Fibroblast of lung (primary cell): Measurements from ENCODE around the gene HOXD4.

Experiments used
- EZH2 ChIP-seq: IDR thresholded peaks from 2 replicates; pipeline ENCODE4 v1.5.1; 2012; ENCODE audit warnings: low read length, control low read depth, mild to moderate bottlenecking; ENCODE audit errors: missing control alignments
- TF ChIP-seq, protein P1 (sequence below), 2 donors: IDR thresholded peaks in 1 of 2; conservative IDR thresholded peaks in 1 of 2; 1 replicate in 1 of 2; 2 replicates in 1 of 2; pipeline ENCODE4 v1.5.1; 2011 to 2012; ENCODE audit warnings: low read length in 2 of 2, control low read depth in 1 of 2, inconsistent platforms in 1 of 2, low read depth in 1 of 2, mild to moderate bottlenecking in 1 of 2

DNA sequence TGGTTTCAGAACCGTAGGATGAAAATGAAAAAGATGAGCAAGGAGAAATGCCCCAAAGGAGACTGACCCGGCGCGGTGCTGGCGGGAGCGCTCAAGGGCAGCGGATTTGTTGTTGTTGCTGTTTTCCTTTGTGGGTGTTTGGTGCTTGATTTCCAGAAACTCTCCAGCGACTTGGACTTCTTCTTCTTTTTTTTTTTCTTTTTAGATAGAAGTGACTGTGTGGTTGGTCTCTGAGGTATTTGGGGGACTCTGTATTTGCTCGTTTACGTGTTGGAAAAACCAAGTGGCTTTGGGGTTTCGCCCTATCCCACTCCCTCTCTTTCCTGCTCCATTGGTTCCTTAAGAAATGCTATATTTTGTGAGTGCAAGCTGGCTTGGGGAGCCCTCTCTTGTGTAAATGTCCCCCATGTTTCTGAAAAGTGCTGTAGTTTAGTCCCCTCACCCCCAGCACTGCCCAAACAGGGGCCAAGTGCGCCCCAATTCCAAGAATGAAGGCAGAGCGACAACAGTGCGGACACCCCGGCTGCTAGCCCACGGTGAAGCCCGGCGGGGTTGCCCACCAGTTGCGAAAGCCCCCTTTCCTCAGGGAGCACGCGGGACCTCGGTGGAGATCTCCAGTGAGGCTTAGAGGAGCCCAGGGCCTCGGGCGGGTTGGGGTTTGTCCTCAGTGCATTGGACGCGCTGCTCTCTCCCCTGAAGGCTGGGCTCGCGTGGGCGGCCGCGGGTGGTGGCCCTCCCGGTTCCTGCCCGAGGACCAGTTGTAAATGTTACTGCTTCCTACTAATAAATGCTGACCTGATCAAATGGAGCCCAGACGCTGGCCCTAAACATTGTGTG lies 27.0 kb upstream of the HOXD4 start:
- TF ChIP-seq, protein P1, sequence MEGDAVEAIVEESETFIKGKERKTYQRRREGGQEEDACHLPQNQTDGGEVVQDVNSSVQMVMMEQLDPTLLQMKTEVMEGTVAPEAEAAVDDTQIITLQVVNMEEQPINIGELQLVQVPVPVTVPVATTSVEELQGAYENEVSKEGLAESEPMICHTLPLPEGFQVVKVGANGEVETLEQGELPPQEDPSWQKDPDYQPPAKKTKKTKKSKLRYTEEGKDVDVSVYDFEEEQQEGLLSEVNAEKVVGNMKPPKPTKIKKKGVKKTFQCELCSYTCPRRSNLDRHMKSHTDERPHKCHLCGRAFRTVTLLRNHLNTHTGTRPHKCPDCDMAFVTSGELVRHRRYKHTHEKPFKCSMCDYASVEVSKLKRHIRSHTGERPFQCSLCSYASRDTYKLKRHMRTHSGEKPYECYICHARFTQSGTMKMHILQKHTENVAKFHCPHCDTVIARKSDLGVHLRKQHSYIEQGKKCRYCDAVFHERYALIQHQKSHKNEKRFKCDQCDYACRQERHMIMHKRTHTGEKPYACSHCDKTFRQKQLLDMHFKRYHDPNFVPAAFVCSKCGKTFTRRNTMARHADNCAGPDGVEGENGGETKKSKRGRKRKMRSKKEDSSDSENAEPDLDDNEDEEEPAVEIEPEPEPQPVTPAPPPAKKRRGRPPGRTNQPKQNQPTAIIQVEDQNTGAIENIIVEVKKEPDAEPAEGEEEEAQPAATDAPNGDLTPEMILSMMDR (conservative IDR thresholded peaks at IDR 0.05 in 1 of 2, IDR thresholded peaks at IDR 0.05 in 1 of 2; ENCODE audit: low read depth in 1 of 2, low read length in 2 of 2) = no peak
- TF ChIP-seq EZH2 = no peak
